HG02678 (cell line): ENCODE results near the gene PPT2.

Experiments used
- ATAC-seq: cut with Tn5 transposase; IDR thresholded peaks from one replicate; pipeline ENCODE4 v1.9.1; 2021; ENCODE audit warnings: mild to moderate bottlenecking, moderate library complexity; ENCODE audit not compliant: unreplicated experiment

The PPT2 gene

GRCh38 chr6:32151181-32151862 lies 2.6 kb upstream of the PPT2 start:
- ATAC-seq = no peak

GRCh38 chr6:32151863-32152768 lies 1.8 kb upstream of the PPT2 start, which contains the start of gene PRRT1:
Gene PRRT1, minus strand, starts transcription at chr6:32151939. Its CDS starts 112 bp downstream, at chr6:32151827.
- no peak for ATAC-seq

GRCh38 chr6:32152769-32153563 lies 975 bp upstream of the PPT2 start:
- ATAC-seq = no peak

GRCh38 chr6:32154514-32155161 lies 697 bp downstream of the PPT2 start:
- peak; percentile 77 for ATAC-seq

- ATAC-seq = no peak
Measured at GRCh38 chr6:32156891-32157290, 3.0 kb downstream of the PPT2 start.

GRCh38 chr6:32158052-32158451 lies 4.1 kb downstream of the PPT2 start:
- ATAC-seq = no peak

GRCh38 chr6:32163559-32164258 lies 9.8 kb downstream of the PPT2 start:
- ATAC-seq = no peak

- no peak for ATAC-seq
Measured at GRCh38 chr6:32164295-32164694, 10.4 kb downstream of the PPT2 start, which contains the start of gene EGFL8. Gene EGFL8, plus strand, starts transcription at chr6:32164595. Its CDS starts 1,571 bp downstream, at chr6:32166166.

GRCh38 chr6:32166411-32167061 lies 12.6 kb downstream of the PPT2 start:
- no peak for ATAC-seq

GRCh38 chr6:32167154-32167760 lies 13.3 kb downstream of the PPT2 start:
- ATAC-seq = no peak

GRCh38 chr6:32167761-32168262 lies 13.9 kb downstream of the PPT2 start:
- ATAC-seq = no peak

GRCh38 chr6:32168350-32168749 lies 14.4 kb downstream of the PPT2 start:
- ATAC-seq = no peak

- no peak for ATAC-seq
Measured at GRCh38 chr6:32168807-32169591, 15.1 kb downstream of the PPT2 start.

- no peak for ATAC-seq
Measured at GRCh38 chr6:32170294-32170693, 16.4 kb downstream of the PPT2 start.

GRCh38 chr6:32171234-32171633 lies 17.3 kb downstream of the PPT2 start:
- no peak for ATAC-seq

- ATAC-seq = no peak
Measured at GRCh38 chr6:32173051-32173727, 19.2 kb downstream of the PPT2 start.

- no peak for ATAC-seq
Measured at GRCh38 chr6:32174416-32174815, 20.5 kb downstream of the PPT2 start.

- no peak for ATAC-seq
Measured at GRCh38 chr6:32175322-32175710, 21.4 kb downstream of the PPT2 start.
